HepG2 (cell line): ENCODE results near the gene SLC26A5. TPM values are rescaled to one million over a fixed set of nuclear protein-coding genes. Genes with fewer than 3 reads are reported as not detected.

Experiments
- CBX1 ChIP-seq: IDR thresholded peaks from one replicate; pipeline ENCODE4 v1.6.1; 2016; ENCODE audit warnings: antibody characterized with exemption, low read depth
- DRAP1 ChIP-seq: IDR thresholded peaks from 2 replicates; pipeline ENCODE4 v1.6.1; 2016; ENCODE audit warnings: missing genetic modification reagents, missing compliant biosample characterization
- JUND ChIP-seq: sonication (generic); formaldehyde crosslinking; IDR thresholded peaks from 2 replicates; pipeline ENCODE4 v1.8.0; 2022; ENCODE audit warnings: mild to moderate bottlenecking, missing genetic modification reagents
- MAX ChIP-seq: IDR thresholded peaks from 2 replicates; pipeline ENCODE4 v1.6.1; 2012; ENCODE audit warnings: inconsistent platforms
- NR0B2 ChIP-seq: sonication (generic); formaldehyde crosslinking; IDR thresholded peaks from 2 replicates; pipeline ENCODE4 v1.4.0; 2020; ENCODE audit warnings: mild to moderate bottlenecking, missing genetic modification reagents
- RERE ChIP-seq: IDR thresholded peaks from 2 replicates; pipeline ENCODE4 v1.6.1; 2016; ENCODE audit warnings: low read depth, missing genetic modification reagents, missing compliant biosample characterization
- ZNF569 ChIP-seq: sonication (generic); formaldehyde crosslinking; IDR thresholded peaks from 2 replicates; pipeline ENCODE4 v1.5.0; 2020; ENCODE audit warnings: mild to moderate bottlenecking, missing genetic modification reagents, moderate library complexity, borderline replicate concordance
- polyA plus RNA-seq, 8 experiments: library from polyadenylated mRNA; depleted of rRNA in 3 of 8; stranded (reverse) in 7 of 8; unstranded in 1 of 8; fragments of >200 nt; fragmentation: Illumina TruSeq in 4 of 8; extraction: Trizol in 4 of 8; gene quantifications; 2 replicates each; pipeline versions ENCODE4 v1.2.1 to v1.2.3, GENCODE V29; 2011 to 2016; ENCODE audit warnings: low read depth in 4 of 8, missing spikeins in 1 of 8, mixed read lengths in 1 of 8; ENCODE audit not compliant: insufficient read depth in 1 of 8
- total RNA-seq, 5 experiments: library from RNA; depleted of rRNA; stranded (reverse); fragments of >200 nt; fragmentation: Illumina TruSeq; extraction: Trizol; gene quantifications; 2 replicates each; pipeline ENCODE4 v1.2.3, GENCODE V29; 2016; ENCODE audit warnings: low read depth in 1 of 5

Gene SLC26A5
- total and polyA plus RNA-seq, 2 of the 13 experiments (the other 11 are each of a cell fraction or from before 2014, with no cell fraction given), result 0.08 to 0.11 TPM

GRCh38 chr7:103413407-103413806, 32.6 kb downstream of the SLC26A5 start (continued):
- TF ChIP-seq RERE (CRISPR knock-in tag) (no peak), CBX1 (no peak), NR0B2 (CRISPR knock-in tag) (no peak), ZNF569 (CRISPR knock-in tag) (no peak), DRAP1 (no peak), JUND (CRISPR knock-in tag) (no peak), MAX (no peak)
